GM10248 (cell line): ENCODE measurements around the gene RPE65.

Source experiments
- CTCF ChIA-PET: fragments of 300-600 bp; sonication (Branson Sonifier 250); formaldehyde crosslinking; extraction: SDS; loops from one replicate; lab custom pipeline; 2021; ENCODE audit warnings: antibody characterized with exemption; lab: Yijun Ruan, JAX
- POLR2A ChIA-PET: fragments of 350-650 bp; sonication (Branson Sonifier 250); formaldehyde crosslinking; extraction: SDS; loops from one replicate; lab custom pipeline; 2020; ENCODE audit warnings: antibody characterized with exemption; lab: Yijun Ruan, JAX
- DNase-seq: peaks from one replicate; pipeline ENCODE4 v3.0.0; 2012; ENCODE audit errors: extremely low spot score
- TF ChIP-seq, protein P1 (sequence below): IDR thresholded peaks from 2 replicates; pipeline ENCODE4 v1.5.1; 2012; ENCODE audit warnings: mild to moderate bottlenecking, low read depth; ENCODE audit errors: extremely low read depth, missing control alignments, control extremely low read depth

Gene RPE65

DNA sequence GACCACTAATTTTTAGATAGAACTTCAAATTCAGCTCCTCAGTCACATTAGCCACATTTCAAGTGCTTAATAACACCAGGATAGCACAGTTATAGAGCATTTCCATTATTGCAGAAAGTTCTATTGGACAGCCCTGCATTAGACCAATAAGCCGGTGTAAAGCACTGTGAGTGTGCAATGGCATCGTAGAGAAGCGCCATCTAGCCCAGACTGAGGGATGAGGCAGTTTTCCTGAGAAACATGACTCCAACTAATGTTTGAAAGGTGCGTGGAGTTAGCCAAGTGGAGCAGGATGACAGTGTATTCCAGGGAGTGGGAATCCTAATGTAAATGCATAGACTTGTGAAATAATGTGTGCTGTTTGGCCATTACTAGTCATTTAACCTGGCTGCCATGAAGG is 7.7 kb downstream of the RPE65 start:
- POLR2A ChIA-PET: no interaction called here
- CTCF ChIA-PET: interaction anchor here (0.8 to 4.3 kb wide), 11 partner anchors 8 to 1296 kb away, joined by 3 to 51 read pairs (median 5); no protein-coding TSS in a partner anchor
- TF ChIP-seq, protein P1, sequence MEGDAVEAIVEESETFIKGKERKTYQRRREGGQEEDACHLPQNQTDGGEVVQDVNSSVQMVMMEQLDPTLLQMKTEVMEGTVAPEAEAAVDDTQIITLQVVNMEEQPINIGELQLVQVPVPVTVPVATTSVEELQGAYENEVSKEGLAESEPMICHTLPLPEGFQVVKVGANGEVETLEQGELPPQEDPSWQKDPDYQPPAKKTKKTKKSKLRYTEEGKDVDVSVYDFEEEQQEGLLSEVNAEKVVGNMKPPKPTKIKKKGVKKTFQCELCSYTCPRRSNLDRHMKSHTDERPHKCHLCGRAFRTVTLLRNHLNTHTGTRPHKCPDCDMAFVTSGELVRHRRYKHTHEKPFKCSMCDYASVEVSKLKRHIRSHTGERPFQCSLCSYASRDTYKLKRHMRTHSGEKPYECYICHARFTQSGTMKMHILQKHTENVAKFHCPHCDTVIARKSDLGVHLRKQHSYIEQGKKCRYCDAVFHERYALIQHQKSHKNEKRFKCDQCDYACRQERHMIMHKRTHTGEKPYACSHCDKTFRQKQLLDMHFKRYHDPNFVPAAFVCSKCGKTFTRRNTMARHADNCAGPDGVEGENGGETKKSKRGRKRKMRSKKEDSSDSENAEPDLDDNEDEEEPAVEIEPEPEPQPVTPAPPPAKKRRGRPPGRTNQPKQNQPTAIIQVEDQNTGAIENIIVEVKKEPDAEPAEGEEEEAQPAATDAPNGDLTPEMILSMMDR: no peak
- DNase-seq: no peak

DNA sequence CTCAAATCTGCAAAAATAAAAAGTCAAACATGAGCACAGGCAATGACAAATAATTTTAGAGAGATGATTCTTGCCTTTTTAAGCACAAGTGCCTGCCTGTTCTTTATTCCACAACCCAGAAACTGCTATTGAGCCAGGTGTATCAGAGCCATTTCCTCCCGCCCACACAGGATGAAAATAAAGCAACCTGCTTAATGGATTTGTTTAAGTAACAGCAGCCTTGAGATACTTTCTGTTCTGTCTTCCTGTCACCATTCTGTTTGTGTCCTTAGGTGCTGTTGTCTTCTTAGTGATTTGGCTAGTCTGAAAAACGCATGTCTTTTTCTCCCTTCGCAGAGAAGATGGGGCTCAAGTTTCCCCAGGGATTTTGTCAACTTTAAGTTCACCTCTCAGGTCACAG is 11.4 kb downstream of the RPE65 start:
- CTCF ChIA-PET: no interaction called here

DNA sequence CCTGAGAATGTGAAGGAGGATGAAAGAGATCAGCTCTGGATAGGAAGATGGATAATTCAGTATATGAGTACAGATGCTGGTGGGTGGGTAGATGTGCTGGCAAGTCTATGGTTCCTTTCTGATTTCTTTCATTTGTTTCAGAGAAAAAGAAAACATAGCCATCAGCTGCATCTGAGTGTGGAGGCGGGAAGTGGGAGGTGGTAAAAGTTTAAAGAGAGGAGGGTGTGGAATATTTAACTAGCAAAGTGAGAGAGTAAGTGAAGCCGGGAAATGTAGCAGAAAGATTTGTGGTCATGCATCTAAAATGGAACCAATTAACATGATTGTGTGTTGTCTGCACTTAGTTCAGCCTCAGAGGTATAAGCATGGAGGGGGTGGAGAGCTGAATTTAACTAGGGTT is 16.4 kb downstream of the RPE65 start:
- TF ChIP-seq, protein P1: no peak
- POLR2A ChIA-PET: no interaction called here
- DNase-seq: no peak
- CTCF ChIA-PET: interaction anchor here (1.2 kb wide), 2 partner anchors 8 to 10 kb away, joined by 3 to 5 read pairs; no protein-coding TSS in a partner anchor

More for the DNA sequence above, 11.4 kb downstream of the RPE65 start:
- POLR2A ChIA-PET: no interaction called here
- TF ChIP-seq, protein P1: no peak
- DNase-seq: no peak

DNA sequence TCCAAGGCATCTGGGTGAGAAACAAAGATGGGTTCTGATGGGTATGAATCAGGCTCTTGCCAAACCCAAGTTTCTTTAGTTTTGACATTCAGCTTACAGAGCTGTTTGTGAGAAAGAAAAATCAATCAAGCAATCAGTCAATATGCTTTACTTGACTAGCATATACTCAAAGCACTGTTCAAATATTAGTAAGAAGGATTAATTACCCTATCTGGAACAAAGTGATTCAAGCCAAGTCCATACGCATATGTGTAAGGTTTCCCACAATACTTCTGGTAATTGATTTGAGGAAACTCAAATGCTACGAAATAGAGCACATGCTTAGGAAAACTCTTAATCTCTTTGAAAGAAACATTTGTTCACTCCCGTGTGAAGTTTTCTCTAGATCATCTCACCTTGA is 18.7 kb downstream of the RPE65 start:
- POLR2A ChIA-PET: no interaction called here
- CTCF ChIA-PET: interaction anchor here (2.0 kb wide), 1 partner anchor 11 kb away, joined by 6 read pairs; no protein-coding TSS in a partner anchor
- DNase-seq: no peak
- TF ChIP-seq, protein P1: no peak

DNA sequence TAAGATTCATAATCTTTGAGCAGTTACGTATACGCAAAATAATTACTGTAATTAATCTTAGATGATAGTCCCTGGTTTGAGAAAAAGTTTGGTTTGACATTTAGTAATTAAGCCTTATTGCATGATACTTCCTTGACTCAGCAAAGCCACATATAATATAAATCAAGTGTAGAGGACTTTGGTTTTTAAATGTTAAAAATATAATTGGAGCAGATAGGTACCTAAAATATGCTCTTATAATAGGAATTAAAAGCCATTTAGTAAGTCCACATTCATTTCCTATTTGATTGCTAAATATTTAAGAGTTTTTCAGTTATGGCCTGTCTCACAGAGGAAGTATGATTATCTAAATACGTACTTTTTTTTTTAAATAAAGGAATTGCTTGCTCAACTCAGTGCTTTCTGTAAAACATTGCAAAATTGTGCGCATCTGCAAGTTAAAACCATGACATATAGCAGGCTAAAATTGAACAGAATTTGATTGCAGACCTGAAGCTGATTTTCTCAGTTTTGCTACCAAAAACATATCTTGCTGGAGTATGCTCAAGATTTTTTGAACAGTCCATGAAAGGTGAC is 20.4 kb downstream of the RPE65 start:
- no peak for DNase-seq
- CTCF ChIA-PET: interaction anchor here (1.5 kb wide), 1 partner anchor 313 kb away, joined by 3 read pairs; no protein-coding TSS in a partner anchor
- POLR2A ChIA-PET: no interaction called here
- TF ChIP-seq, protein P1: no peak

DNA sequence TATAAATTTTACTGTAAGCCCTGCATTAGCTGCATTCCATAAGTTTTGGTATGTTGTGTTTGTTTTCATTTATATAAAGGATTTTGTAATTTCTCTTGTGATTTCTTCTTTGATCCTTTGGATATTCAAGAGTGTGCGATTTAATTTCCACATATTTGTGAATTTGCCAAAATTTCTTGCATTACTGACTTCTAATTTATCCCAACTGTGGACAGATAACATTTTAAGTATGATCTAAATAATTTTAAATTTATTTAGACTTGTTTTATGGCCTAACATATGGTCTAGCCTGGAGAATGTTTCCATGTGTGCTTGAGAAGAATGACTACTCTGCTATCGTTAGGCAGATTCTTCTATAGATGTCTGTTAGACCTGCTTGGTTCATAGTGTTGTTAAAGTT is 23.2 kb downstream of the RPE65 start:
- no peak for DNase-seq
- ChIA-PET CTCF (no interaction called here), POLR2A (no interaction called here)
- TF ChIP-seq, protein P1: no peak
